HG03342 (cell line): ENCODE data around the gene SIL1.
"Not testable (repeated sequence)": the region's sequence is repeated elsewhere in the genome, so short reads cannot be mapped to it uniquely, and the experiment has no call there.

ENCODE experiments used
- ATAC-seq: cut with Tn5 transposase; IDR thresholded peaks from one replicate; pipeline ENCODE4 v1.9.1; 2021; ENCODE audit warnings: mild to moderate bottlenecking, moderate library complexity; ENCODE audit not compliant: unreplicated experiment

SIL1 gene

GRCh38 chr5:139038613-139039305, 159.4 kb downstream of the SIL1 start:
- ATAC-seq: no peak

GRCh38 chr5:139037732-139038131, 160.4 kb downstream of the SIL1 start:
- no peak for ATAC-seq

GRCh38 chr5:139036332-139036731, 161.8 kb downstream of the SIL1 start:
- not testable (repeated sequence) for ATAC-seq

GRCh38 chr5:139027150-139027549, 171.0 kb downstream of the SIL1 start:
- no peak for ATAC-seq

- no peak for ATAC-seq
Observed at GRCh38 chr5:139025651-139026050, 172.5 kb downstream of the SIL1 start.

GRCh38 chr5:139023286-139023685, 174.9 kb downstream of the SIL1 start:
- ATAC-seq: no peak

GRCh38 chr5:139022528-139022927, 175.6 kb downstream of the SIL1 start:
- ATAC-seq: no peak

GRCh38 chr5:139021346-139021745, 176.8 kb downstream of the SIL1 start:
- no peak for ATAC-seq

- ATAC-seq: no peak
Observed at GRCh38 chr5:139019880-139020279, 178.3 kb downstream of the SIL1 start.

- no peak for ATAC-seq
Observed at GRCh38 chr5:139019211-139019610, 179.0 kb downstream of the SIL1 start.

- no peak for ATAC-seq
Observed at GRCh38 chr5:139017624-139018023, 180.5 kb downstream of the SIL1 start.

GRCh38 chr5:139016186-139016585, 182.0 kb downstream of the SIL1 start:
- ATAC-seq: no peak

- ATAC-seq: no peak
Observed at GRCh38 chr5:139014726-139015125, 183.4 kb downstream of the SIL1 start.

GRCh38 chr5:139012176-139012575, 186.0 kb downstream of the SIL1 start:
- no peak for ATAC-seq

- not testable (repeated sequence) for ATAC-seq
Observed at GRCh38 chr5:139011156-139011555, 187.0 kb downstream of the SIL1 start.

GRCh38 chr5:139004374-139005307, 193.5 kb downstream of the SIL1 start:
- ATAC-seq: no peak

GRCh38 chr5:138999674-139000073, 198.5 kb downstream of the SIL1 start:
- no peak for ATAC-seq

- no peak for ATAC-seq
Observed at GRCh38 chr5:138998521-138998920, 199.6 kb downstream of the SIL1 start.

- ATAC-seq: no peak
Observed at GRCh38 chr5:138996120-138996519, 202.0 kb downstream of the SIL1 start.

- ATAC-seq: no peak
Observed at GRCh38 chr5:138990986-138991590, 207.1 kb downstream of the SIL1 start.

GRCh38 chr5:138989720-138990119, 208.4 kb downstream of the SIL1 start:
- no peak for ATAC-seq
